ENCODE measurements around the gene FN3KRP.

FN3KRP gene

GRCh38 chr17:82698065-82698973, 18.2 kb upstream of the FN3KRP start, which contains the start of gene RAB40B:
Gene RAB40B (minus strand): TSS chr17:82698698. CDS start chr17:82698596, 102 bp downstream.
- CTCF ChIA-PET = interaction anchor here (1.0 to 2.1 kb wide), 2 partner anchors 9 to 31 kb away, joined by 3 to 4 read pairs; no protein-coding TSS in a partner anchor
- POLR2A ChIA-PET = interaction anchor here (1.6 kb wide), 1 partner anchor 19 kb away, joined by 7 read pairs; no protein-coding TSS in a partner anchor
- TF ChIP-seq CTCF (IDR thresholded peaks at IDR 0.05; ENCODE audit: control extremely low read depth, extremely low read depth, low read depth, missing control alignments) = no peak
- peak; percentile 99 for DNase-seq (ENCODE audit: extremely low spot score)

GRCh38 chr17:82698974-82699442, 17.5 kb upstream of the FN3KRP start:
- DNase-seq (ENCODE audit: extremely low spot score) = no peak
- ChIA-PET CTCF (interaction anchor here (1.0 to 2.1 kb wide), 2 partner anchors 10 to 30 kb away, joined by 3 to 4 read pairs; no protein-coding TSS in a partner anchor), POLR2A (interaction anchor here (1.6 kb wide), 1 partner anchor 20 kb away, joined by 7 read pairs; no protein-coding TSS in a partner anchor)
- no peak for TF ChIP-seq CTCF (IDR thresholded peaks at IDR 0.05; ENCODE audit: control extremely low read depth, extremely low read depth, low read depth, missing control alignments)

GRCh38 chr17:82699551-82699950, 17.0 kb upstream of the FN3KRP start:
- CTCF ChIA-PET = no interaction called here

GRCh38 chr17:82702231-82702927, 14.1 kb upstream of the FN3KRP start:
- CTCF ChIA-PET = no interaction called here
- TF ChIP-seq CTCF (IDR thresholded peaks at IDR 0.05; ENCODE audit: control extremely low read depth, extremely low read depth, low read depth, missing control alignments) = no peak
- POLR2A ChIA-PET = no interaction called here
- DNase-seq (ENCODE audit: extremely low spot score) = no peak

More at GRCh38 chr17:82699551-82699950, 17.0 kb upstream of the FN3KRP start:
- no peak for DNase-seq (ENCODE audit: extremely low spot score)
- no peak for TF ChIP-seq CTCF (IDR thresholded peaks at IDR 0.05; ENCODE audit: control extremely low read depth, extremely low read depth, low read depth, missing control alignments)
- POLR2A ChIA-PET = no interaction called here

GRCh38 chr17:82703036-82703745, 13.3 kb upstream of the FN3KRP start:
- no peak for TF ChIP-seq CTCF (IDR thresholded peaks at IDR 0.05; ENCODE audit: control extremely low read depth, extremely low read depth, low read depth, missing control alignments)
- ChIA-PET POLR2A (no interaction called here), CTCF (no interaction called here)
- no peak for DNase-seq (ENCODE audit: extremely low spot score)

Measured in GM10248 (cell line).